Transverse colon (tissue), 4 donors: ENCODE results near the gene SHPK. TPM values are rescaled to one million over a fixed set of nuclear protein-coding genes. Genes with fewer than 3 reads are reported as not detected.

Experiments used
- DNase-seq: peaks from one replicate; pipeline ENCODE4 v3.0.0-alpha.2; 2019
- H3K27ac ChIP-seq, 4 donors: fragments of 200-600 bp; sonication (generic); 2 replicates each; pipeline ENCODE4 v1.5.1; 2016 to 2018; ENCODE audit warnings: inconsistent platforms in 4 of 4
- H3K27me3 ChIP-seq: fragments of 200-600 bp; sonication (generic); 2 replicates; pipeline ENCODE4 v1.5.1; 2017; ENCODE audit warnings: inconsistent platforms
- H3K36me3 ChIP-seq, 4 donors: fragments of 200-600 bp; sonication (generic); 2 replicates each; pipeline ENCODE4 v1.5.1; 2017 to 2019; ENCODE audit warnings: inconsistent platforms in 4 of 4
- H3K4me1 ChIP-seq, 4 donors: fragments of 200-600 bp; sonication (generic); 2 replicates each; pipeline ENCODE4 v1.5.1; 2017 to 2020; ENCODE audit warnings: inconsistent platforms in 4 of 4
- H3K4me3 ChIP-seq, 4 donors: fragments of 200-600 bp; sonication (generic); 1 replicate in 1 of 4; 2 replicates in 3 of 4; pipeline versions ENCODE4 v1.5.1 to v1.6.1; 2017 to 2019; ENCODE audit warnings: inconsistent platforms in 4 of 4
- H3K9me3 ChIP-seq, 2 donors: fragments of 200-600 bp; sonication (generic); 2 replicates each; pipeline ENCODE4 v1.5.1; 2017 to 2019; ENCODE audit warnings: inconsistent platforms in 2 of 2
- EP300 ChIP-seq: sonication (generic); formaldehyde crosslinking; IDR thresholded peaks from one replicate; pipeline ENCODE4 v1.6.1; 2017; ENCODE audit warnings: antibody characterized with exemption, low read depth
- POLR2A ChIP-seq: fragments of 450-650 bp; IDR thresholded peaks from one replicate; pipeline ENCODE4 v1.6.1; 2016; ENCODE audit warnings: antibody characterized with exemption, mild to moderate bottlenecking, moderate library complexity
- POLR2AphosphoS5 ChIP-seq, 3 donors: sonication (generic); formaldehyde crosslinking; IDR thresholded peaks; one replicate each; pipeline ENCODE4 v1.6.1; 2016; ENCODE audit warnings: antibody characterized with exemption in 3 of 3
- WGBS, 2 donors: methylation state at CpG; one replicate each; pipeline ENCODE4 v1.1.5; 2018; ENCODE audit warnings: low coverage in 1 of 2; 5-methylcytosine and 5-hydroxymethylcytosine counted together
- in situ Hi-C, 4 donors: fragments of 200-750 bp; cut with MboI; loops; one replicate each; pipeline versions ENCODE4 v1.15.0 to v1.15.1; 2017; ENCODE audit warnings: low sequenced_read_pairs in 3 of 4, low pct_ligation_motif_present in 1 of 4, low pct_unique_long_range_greater_than_20kb in 1 of 4
- intact Hi-C: fragments of 100-400 bp; cut with DNase I; formaldehyde crosslinking; loops from one replicate; pipeline ENCODE4 v1.15.1; 2023; ENCODE audit warnings: low total_unique reads
- total RNA-seq, 4 donors: library from RNA; depleted of rRNA; stranded (reverse); fragments of >200 nt; gene quantifications; one replicate each; pipeline ENCODE4 v1.1.0, GENCODE V29; 2016
- TF ChIP-seq, protein P1 (sequence below), 5 experiments: fragments of 200-600 bp in 3 of 5; fragments of 450-650 bp in 2 of 5; sonication (generic) in 3 of 5; IDR thresholded peaks; 1 replicate in 2 of 5; 2 replicates in 3 of 5; pipeline ENCODE4 v1.5.1; 2016 to 2017; ENCODE audit warnings: antibody characterized with exemption in 5 of 5, inconsistent platforms in 3 of 5, mild to moderate bottlenecking in 2 of 5, moderate library complexity in 1 of 5

The SHPK gene
- total RNA-seq, 4 donors from 2014 or later = 9.0 to 50.9 (median 24.2) TPM

DNA sequence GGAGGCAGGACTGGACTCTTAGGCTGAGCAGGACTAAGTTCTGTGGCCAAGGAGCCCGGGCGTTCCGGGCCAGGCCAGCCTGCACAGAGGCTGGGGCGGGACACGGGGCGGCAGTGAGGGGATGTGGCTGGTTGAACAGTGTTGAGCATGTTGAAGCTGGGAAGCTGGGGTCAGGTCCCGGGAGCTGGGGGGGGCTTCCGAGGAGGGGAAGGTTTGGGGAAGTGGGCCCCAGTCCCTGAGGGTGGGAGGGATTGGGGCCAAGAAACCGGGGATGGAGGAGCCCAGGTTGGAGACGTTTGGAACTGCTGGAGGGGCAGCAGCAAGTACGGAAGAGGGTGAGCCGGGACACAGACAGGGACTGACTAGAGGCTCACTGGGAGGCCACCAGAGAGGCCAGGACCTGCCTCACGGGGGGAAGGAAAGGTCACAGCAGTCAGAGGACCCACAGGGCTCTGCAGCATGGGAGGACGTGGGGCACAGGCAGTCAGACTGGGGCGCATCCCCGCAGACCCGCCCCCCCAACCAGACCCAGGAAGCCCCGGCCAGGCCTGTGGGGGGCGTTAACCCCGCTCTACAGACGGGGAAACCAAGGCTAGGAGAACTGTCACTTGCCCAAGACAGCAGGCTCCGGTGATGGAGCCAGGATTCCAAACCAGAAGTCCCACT, 22.9 kb upstream of the SHPK start:
- Histone ChIP-seq H3K27me3 (no peaks in the 10 kb centered on the region), H3K36me3 (peaks cover 0 to 8% (median 0%) of the 10 kb centered on the region in 4 donors), H3K9me3 (no peaks in the 10 kb centered on the region), H3K4me3 (no peak overlapping the region), H3K27ac (peak overlapping the region; percentile 59 to 77 (median 74)), H3K4me1 (peaks cover 3 to 22% (median 15%) of the 10 kb centered on the region in 4 donors)
- 76 to 78% methylated on average over 5 to 17 of the region's 22 CpGs for WGBS, 2 donors
- in situ Hi-C loops (no loop called here), intact Hi-C loops (no loop called here)
- DNase-seq = no peak
- TF ChIP-seq, protein P1, sequence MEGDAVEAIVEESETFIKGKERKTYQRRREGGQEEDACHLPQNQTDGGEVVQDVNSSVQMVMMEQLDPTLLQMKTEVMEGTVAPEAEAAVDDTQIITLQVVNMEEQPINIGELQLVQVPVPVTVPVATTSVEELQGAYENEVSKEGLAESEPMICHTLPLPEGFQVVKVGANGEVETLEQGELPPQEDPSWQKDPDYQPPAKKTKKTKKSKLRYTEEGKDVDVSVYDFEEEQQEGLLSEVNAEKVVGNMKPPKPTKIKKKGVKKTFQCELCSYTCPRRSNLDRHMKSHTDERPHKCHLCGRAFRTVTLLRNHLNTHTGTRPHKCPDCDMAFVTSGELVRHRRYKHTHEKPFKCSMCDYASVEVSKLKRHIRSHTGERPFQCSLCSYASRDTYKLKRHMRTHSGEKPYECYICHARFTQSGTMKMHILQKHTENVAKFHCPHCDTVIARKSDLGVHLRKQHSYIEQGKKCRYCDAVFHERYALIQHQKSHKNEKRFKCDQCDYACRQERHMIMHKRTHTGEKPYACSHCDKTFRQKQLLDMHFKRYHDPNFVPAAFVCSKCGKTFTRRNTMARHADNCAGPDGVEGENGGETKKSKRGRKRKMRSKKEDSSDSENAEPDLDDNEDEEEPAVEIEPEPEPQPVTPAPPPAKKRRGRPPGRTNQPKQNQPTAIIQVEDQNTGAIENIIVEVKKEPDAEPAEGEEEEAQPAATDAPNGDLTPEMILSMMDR (IDR thresholded peaks at IDR 0.05) = no peak
- no peak for TF ChIP-seq EP300
- TF ChIP-seq POLR2A = no peak
- TF ChIP-seq POLR2AphosphoS5 (IDR thresholded peaks at IDR 0.05) = no peak

DNA sequence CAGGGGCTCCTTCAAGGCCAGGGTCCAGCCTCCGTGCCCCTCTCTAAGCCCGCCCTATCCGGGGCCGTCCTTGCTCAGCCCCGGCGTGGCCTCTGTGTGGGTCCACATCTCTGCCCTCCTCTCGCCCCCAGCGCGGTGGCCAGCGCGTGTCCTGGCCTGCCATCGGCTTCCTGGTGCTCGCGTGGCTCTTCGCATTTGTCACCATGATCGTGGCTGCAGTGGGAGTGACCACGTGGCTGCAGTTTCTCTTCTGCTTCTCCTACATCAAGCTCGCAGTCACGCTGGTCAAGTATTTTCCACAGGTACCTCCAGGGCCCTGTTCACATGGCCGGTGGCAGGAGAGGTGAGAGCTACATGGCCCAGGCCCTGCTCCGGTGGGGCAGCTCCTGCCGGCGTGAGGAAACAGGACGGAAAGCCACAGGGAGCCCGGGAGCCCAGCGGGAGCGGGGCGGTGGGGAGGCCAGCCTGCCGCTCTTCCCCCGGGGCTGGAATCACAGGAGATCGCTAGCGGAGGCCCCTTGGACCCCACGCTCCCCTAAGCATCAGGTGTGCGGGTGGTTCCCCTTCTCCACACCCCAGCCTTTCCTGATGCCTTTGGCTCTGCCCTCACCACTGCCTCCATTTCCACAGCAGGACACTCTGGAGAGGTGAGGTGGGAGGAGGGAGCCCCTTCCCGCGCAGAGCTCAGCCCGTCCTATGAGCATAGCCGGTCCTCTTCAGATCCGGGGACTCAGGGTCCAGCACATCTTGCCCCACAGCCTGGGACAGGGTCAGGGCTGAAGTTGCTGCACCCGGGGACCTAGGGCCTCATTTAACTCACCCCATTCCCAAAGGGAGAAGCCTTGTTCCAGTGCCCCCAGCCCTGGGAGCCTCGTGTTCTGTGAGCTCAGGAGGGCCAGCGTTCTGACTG, 22.1 kb upstream of the SHPK start:
- Histone ChIP-seq H3K4me1 (peaks cover 3 to 22% (median 15%) of the 10 kb centered on the region in 4 donors), H3K9me3 (no peaks in the 10 kb centered on the region), H3K27ac (peak overlapping the region in 3 of 4 donors; percentile 74 to 77 (median 75)), H3K4me3 (no peak overlapping the region), H3K36me3 (peaks cover 0 to 2% (median 0%) of the 10 kb centered on the region in 4 donors), H3K27me3 (no peaks in the 10 kb centered on the region)
- DNase-seq = no peak
- TF ChIP-seq EP300 (no peak), POLR2AphosphoS5 (IDR thresholded peaks at IDR 0.05) (no peak), POLR2A (peak; percentile 7)
- in situ Hi-C loops = no loop called here
- WGBS, 2 donors = 53 to 91% methylated on average over 3 to 42 of the region's 42 CpGs
- intact Hi-C loops = no loop called here

DNA sequence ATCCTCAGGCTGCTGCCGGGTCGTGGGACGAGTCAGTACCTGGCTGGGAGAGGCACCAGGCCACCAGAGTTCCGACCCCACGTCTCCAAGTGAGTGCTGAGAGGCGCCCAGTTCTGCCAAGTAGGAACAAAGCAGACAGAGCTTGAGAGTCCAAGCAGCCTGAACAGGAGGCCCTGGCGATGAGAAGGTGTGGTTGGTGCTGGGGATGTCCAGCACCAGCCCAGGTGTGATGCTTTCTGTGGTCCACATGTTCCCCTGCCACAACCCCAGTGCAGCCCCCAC, 21.5 kb upstream of the SHPK start:
- in situ Hi-C loops = no loop called here
- no peak overlapping the region for H3K4me3 ChIP-seq
- TF ChIP-seq, protein P1 (IDR thresholded peaks at IDR 0.05) = no peak
- TF ChIP-seq POLR2AphosphoS5 (IDR thresholded peaks at IDR 0.05) = no peak

DNA sequence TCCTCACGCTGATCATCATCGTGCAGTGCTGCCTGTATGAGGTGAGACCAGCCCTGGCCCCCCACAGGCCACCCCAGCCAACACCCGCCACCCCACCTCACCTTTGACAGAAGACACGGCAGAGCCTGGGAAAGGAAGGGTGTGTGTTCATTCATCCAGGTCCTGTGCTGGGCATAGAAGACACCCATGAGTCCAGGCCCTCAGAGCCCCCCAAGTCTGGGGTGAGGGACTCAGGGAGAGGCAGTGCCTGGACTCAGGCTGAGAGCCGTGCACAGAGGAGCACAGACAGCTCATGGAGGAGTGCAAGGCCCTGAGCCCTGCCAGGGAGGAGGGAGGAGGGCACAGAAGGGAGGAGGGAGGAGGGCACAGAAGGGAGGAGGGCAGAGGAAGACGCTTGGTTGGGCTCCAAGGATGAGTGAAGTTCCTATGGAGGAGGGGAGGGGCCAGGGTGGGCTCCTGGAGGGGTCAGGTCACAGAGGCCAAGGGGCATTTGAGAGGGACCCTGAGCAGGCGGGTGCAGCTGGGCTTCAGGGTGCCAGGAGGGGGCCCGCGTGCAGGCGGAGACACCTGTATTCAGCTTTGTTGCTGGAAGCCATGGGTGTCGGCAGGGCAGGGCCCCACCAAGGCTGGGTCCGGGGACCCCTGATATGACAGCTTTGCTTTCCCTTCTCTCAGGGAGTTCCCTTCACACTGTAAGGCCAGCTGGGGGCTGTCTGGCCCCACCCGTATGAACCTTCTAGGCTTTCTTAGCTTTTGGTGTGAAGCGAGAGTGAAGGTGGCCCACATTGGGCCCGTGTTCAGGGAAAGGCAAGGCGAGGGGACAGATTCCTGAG, 20.9 kb upstream of the SHPK start:
- no peaks in the 10 kb centered on the region for H3K27me3 ChIP-seq
- in situ Hi-C loops (no loop called here), intact Hi-C loops (no loop called here)
- 83 to 100% methylated on average over 2 to 16 of the region's 16 CpGs for WGBS, 2 donors
- H3K4me1 ChIP-seq = peaks cover 3 to 22% (median 15%) of the 10 kb centered on the region in 4 donors
- no peak overlapping the region for H3K27ac ChIP-seq
- H3K36me3 ChIP-seq = no peaks in the 10 kb centered on the region
- DNase-seq = no peak
- no peaks in the 10 kb centered on the region for H3K9me3 ChIP-seq
- no peak for TF ChIP-seq POLR2A
- no peak for TF ChIP-seq EP300
- TF ChIP-seq POLR2AphosphoS5 (IDR thresholded peaks at IDR 0.05) = no peak
- TF ChIP-seq, protein P1 (IDR thresholded peaks at IDR 0.05) = no peak
- H3K4me3 ChIP-seq = no peak overlapping the region

More for the DNA sequence above, 21.5 kb upstream of the SHPK start:
- no peaks in the 10 kb centered on the region for H3K9me3 ChIP-seq
- WGBS, 2 donors = 93 to 94% methylated on average over 3 to 7 of the region's 7 CpGs
- no peak overlapping the region for H3K27ac ChIP-seq
- DNase-seq = no peak
- H3K36me3 ChIP-seq = no peaks in the 10 kb centered on the region
- peaks cover 3 to 22% (median 15%) of the 10 kb centered on the region in 4 donors for H3K4me1 ChIP-seq
- intact Hi-C loops = no loop called here
- no peaks in the 10 kb centered on the region for H3K27me3 ChIP-seq
